ENCODE measurements around the gene ST6GALNAC3.
"Not testable (repeated sequence)": the region's sequence is repeated elsewhere in the genome, so short reads cannot be mapped to it uniquely, and the experiment has no call there.

The ST6GALNAC3 gene

DNA sequence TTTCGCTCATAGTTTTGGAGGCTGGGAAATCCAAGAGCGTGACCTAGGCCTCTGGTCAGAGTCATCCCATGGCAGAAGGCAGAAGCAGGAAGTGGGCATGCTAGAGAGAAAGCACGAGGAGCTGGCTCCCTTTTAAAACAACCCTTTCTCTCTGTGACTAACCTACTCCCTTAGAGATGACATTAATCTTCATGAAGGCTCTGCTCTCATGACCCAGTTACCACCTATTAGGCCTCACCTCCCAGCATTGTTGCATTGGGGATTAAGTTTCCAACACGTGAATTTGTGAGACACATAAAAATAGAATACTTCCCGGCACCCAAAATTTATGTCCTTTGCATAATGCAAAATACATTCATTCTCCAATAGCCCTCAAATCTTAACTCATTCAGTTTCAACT lies 569.6 kb downstream of the ST6GALNAC3 start:
- no peak for DNase-seq
- H3K27me3 Mint-ChIP-seq: no peaks in the 10 kb centered on the region
- H3K9me3 Mint-ChIP-seq: peaks cover 3% of the 10 kb centered on the region
- no peaks in the 10 kb centered on the region for H3K4me1 Mint-ChIP-seq
- no peak overlapping the region for H3K4me3 Mint-ChIP-seq
- no peak overlapping the region for H3K27ac Mint-ChIP-seq
- CTCF ChIA-PET: interaction anchor here (1.2 kb wide), 1 partner anchor 12 kb away, joined by 3 read pairs; no protein-coding TSS in a partner anchor
- H3K36me3 Mint-ChIP-seq: no peaks in the 10 kb centered on the region

DNA sequence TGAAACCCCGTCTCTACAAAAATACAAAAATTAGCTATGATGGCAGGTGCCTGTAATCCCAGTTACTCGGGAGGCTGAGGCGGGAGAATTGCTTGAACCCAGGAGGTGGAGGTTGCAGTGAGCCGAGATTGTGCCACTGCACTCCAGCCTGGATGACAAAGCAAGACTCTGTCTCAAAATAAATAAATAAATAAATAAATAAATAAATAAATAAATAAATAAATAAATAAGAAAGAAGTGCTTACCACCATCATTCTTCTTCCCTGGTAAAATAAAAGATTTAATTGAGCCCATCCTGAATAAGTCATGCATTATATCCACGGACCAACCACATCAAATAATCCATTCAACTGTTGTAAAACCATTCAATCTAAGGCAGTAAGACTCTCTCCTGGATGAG lies 578.3 kb downstream of the ST6GALNAC3 start:
- H3K27me3 Mint-ChIP-seq, H3K9me3 Mint-ChIP-seq, H3K4me1 Mint-ChIP-seq, H3K27ac Mint-ChIP-seq, H3K4me3 Mint-ChIP-seq, DNase-seq, H3K36me3 Mint-ChIP-seq, CTCF ChIA-PET: not testable (repeated sequence)

GRCh38 chr1:76657623-76658022 lies 583.1 kb downstream of the ST6GALNAC3 start:
- no peak for DNase-seq
- Mint-ChIP-seq H3K4me3 (no peak overlapping the region), H3K27me3 (no peaks in the 10 kb centered on the region), H3K36me3 (no peaks in the 10 kb centered on the region), H3K9me3 (peaks cover 4% of the 10 kb centered on the region), H3K4me1 (no peaks in the 10 kb centered on the region), H3K27ac (no peak overlapping the region)
- CTCF ChIA-PET: no interaction called here

- CTCF ChIA-PET: no interaction called here
- no peak for DNase-seq
- Mint-ChIP-seq H3K27me3 (no peaks in the 10 kb centered on the region), H3K4me1 (no peaks in the 10 kb centered on the region), H3K36me3 (no peaks in the 10 kb centered on the region), H3K9me3 (peaks cover 6% of the 10 kb centered on the region), H3K27ac (no peak overlapping the region), H3K4me3 (no peak overlapping the region)
These were observed 584.8 kb downstream of the ST6GALNAC3 start for GRCh38 chr1:76659171-76659940.

DNA sequence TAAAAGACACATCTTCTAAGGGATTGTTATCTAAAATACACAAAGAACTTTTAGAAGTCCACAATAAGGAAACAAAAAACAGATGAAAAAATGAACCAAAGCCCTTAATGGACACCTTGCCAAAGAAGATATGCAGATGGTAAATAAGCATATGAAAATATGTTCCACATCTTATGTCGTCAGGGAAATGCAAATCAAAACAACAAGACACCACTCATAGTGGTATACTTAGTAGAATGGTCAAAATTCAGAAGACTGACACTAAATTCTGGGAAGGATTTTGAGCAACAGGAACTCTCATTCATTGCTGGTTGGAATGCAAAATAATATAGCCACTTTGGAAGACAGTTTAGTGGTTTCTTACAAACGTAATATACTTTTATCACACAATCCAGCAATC lies 587.0 kb downstream of the ST6GALNAC3 start:
- no peak overlapping the region for H3K4me3 Mint-ChIP-seq
- DNase-seq: no peak
- peaks cover 6% of the 10 kb centered on the region for H3K9me3 Mint-ChIP-seq
- H3K27me3 Mint-ChIP-seq: no peaks in the 10 kb centered on the region
- no peaks in the 10 kb centered on the region for H3K36me3 Mint-ChIP-seq
- CTCF ChIA-PET: no interaction called here
- H3K27ac Mint-ChIP-seq: no peak overlapping the region
- H3K4me1 Mint-ChIP-seq: no peaks in the 10 kb centered on the region

GRCh38 chr1:76666499-76666898 lies 592.0 kb downstream of the ST6GALNAC3 start:
- DNase-seq: no peak
- Mint-ChIP-seq H3K27me3 (no peaks in the 10 kb centered on the region), H3K9me3 (peaks cover 4% of the 10 kb centered on the region), H3K27ac (no peak overlapping the region), H3K36me3 (no peaks in the 10 kb centered on the region), H3K4me1 (no peaks in the 10 kb centered on the region), H3K4me3 (no peak overlapping the region)
- CTCF ChIA-PET: no interaction called here

DNA sequence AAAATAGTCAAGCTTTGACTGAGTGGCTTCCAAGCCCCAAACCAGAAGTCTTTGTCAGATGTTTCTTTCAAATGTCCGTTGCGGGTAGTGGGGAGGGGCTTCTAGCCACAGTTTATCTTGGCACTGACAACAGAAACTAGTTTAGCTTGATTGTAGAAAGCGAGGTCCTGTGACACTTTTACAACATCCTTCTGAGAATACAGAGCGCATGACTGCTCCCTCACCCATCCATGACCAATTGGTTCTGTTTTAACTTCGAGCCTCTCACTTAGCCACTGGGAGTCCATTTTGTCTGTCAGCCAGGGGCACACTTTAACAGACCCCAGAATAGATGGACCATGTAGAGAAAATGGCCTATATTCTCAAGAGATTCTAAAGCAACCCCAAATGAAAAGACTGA lies 593.5 kb downstream of the ST6GALNAC3 start:
- no peaks in the 10 kb centered on the region for H3K27me3 Mint-ChIP-seq
- H3K9me3 Mint-ChIP-seq: peaks cover 4% of the 10 kb centered on the region
- no peaks in the 10 kb centered on the region for H3K36me3 Mint-ChIP-seq
- CTCF ChIA-PET: no interaction called here
- DNase-seq: no peak
- no peak overlapping the region for H3K4me3 Mint-ChIP-seq
- no peaks in the 10 kb centered on the region for H3K4me1 Mint-ChIP-seq
- no peak overlapping the region for H3K27ac Mint-ChIP-seq

- peaks cover 4% of the 10 kb centered on the region for H3K9me3 Mint-ChIP-seq
- no peak overlapping the region for H3K27ac Mint-ChIP-seq
- CTCF ChIA-PET: no interaction called here
- no peaks in the 10 kb centered on the region for H3K27me3 Mint-ChIP-seq
- no peak overlapping the region for H3K4me3 Mint-ChIP-seq
- H3K4me1 Mint-ChIP-seq: no peaks in the 10 kb centered on the region
- DNase-seq: no peak
- no peaks in the 10 kb centered on the region for H3K36me3 Mint-ChIP-seq
These were observed 594.6 kb downstream of the ST6GALNAC3 start for GRCh38 chr1:76669131-76669530.

- no peak overlapping the region for H3K27ac Mint-ChIP-seq
- CTCF ChIA-PET: no interaction called here
- no peaks in the 10 kb centered on the region for H3K36me3 Mint-ChIP-seq
These were observed 595.2 kb downstream of the ST6GALNAC3 start for GRCh38 chr1:76669624-76670315.

GRCh38 chr1:76674689-76675210 lies 600.2 kb downstream of the ST6GALNAC3 start:
- H3K4me1 Mint-ChIP-seq: no peaks in the 10 kb centered on the region
- H3K36me3 Mint-ChIP-seq: no peaks in the 10 kb centered on the region
- CTCF ChIA-PET: no interaction called here
- H3K4me3 Mint-ChIP-seq: no peak overlapping the region
- DNase-seq: no peak
- no peak overlapping the region for H3K27ac Mint-ChIP-seq
- peaks cover 1% of the 10 kb centered on the region for H3K9me3 Mint-ChIP-seq
- no peaks in the 10 kb centered on the region for H3K27me3 Mint-ChIP-seq

More at GRCh38 chr1:76669624-76670315, 595.2 kb downstream of the ST6GALNAC3 start:
- Mint-ChIP-seq H3K9me3 (peaks cover 1% of the 10 kb centered on the region), H3K27me3 (no peaks in the 10 kb centered on the region), H3K4me1 (no peaks in the 10 kb centered on the region), H3K4me3 (no peak overlapping the region)
- no peak for DNase-seq

- CTCF ChIA-PET: no interaction called here
- Mint-ChIP-seq H3K27me3 (no peaks in the 10 kb centered on the region), H3K36me3 (no peaks in the 10 kb centered on the region), H3K9me3 (no peaks in the 10 kb centered on the region), H3K4me3 (no peak overlapping the region), H3K27ac (no peak overlapping the region), H3K4me1 (no peaks in the 10 kb centered on the region)
- no peak for DNase-seq
These were observed 603.2 kb downstream of the ST6GALNAC3 start for GRCh38 chr1:76677416-76678405.

GRCh38 chr1:76679534-76680152 lies 605.1 kb downstream of the ST6GALNAC3 start:
- no peaks in the 10 kb centered on the region for H3K36me3 Mint-ChIP-seq
- no peak overlapping the region for H3K4me3 Mint-ChIP-seq
- CTCF ChIA-PET: no interaction called here
- no peaks in the 10 kb centered on the region for H3K4me1 Mint-ChIP-seq
- H3K27ac Mint-ChIP-seq: no peak overlapping the region
- no peaks in the 10 kb centered on the region for H3K9me3 Mint-ChIP-seq
- DNase-seq: no peak
- no peaks in the 10 kb centered on the region for H3K27me3 Mint-ChIP-seq

DNA sequence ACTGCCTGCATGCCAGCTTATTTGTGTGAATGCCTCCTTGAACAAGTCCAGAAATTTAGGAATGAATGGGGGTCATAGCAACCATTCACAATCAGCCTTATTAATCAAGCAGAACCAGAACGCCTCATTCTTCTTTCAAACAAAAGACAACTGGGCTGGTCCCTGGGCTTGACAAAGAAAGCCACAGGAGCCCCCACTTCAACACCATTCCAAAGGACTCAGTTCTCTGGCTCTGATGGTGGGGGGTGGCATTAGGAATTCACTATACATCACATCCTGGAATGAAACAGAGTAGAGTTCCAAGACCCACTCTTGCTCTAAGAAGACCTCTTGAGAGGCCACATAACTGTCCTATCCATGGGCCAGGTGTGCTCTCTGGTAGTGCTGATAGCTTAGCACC lies 606.1 kb downstream of the ST6GALNAC3 start:
- CTCF ChIA-PET: no interaction called here
- no peak for DNase-seq
- Mint-ChIP-seq H3K27ac (no peak overlapping the region), H3K27me3 (no peaks in the 10 kb centered on the region), H3K36me3 (no peaks in the 10 kb centered on the region), H3K4me1 (no peaks in the 10 kb centered on the region), H3K9me3 (no peaks in the 10 kb centered on the region), H3K4me3 (no peak overlapping the region)

GRCh38 chr1:76682138-76682537 lies 607.6 kb downstream of the ST6GALNAC3 start:
- H3K27me3 Mint-ChIP-seq: no peaks in the 10 kb centered on the region
- CTCF ChIA-PET: interaction anchor here (0.8 kb wide), 1 partner anchor 559 kb away, joined by 3 read pairs; no protein-coding TSS in a partner anchor
- H3K9me3 Mint-ChIP-seq: no peaks in the 10 kb centered on the region
- H3K36me3 Mint-ChIP-seq: no peaks in the 10 kb centered on the region
- no peaks in the 10 kb centered on the region for H3K4me1 Mint-ChIP-seq
- H3K4me3 Mint-ChIP-seq: no peak overlapping the region
- H3K27ac Mint-ChIP-seq: no peak overlapping the region
- no peak for DNase-seq
